HL-60 (cell line): ENCODE measurements around the gene PTPRK.

Experiments
- DNase-seq, 2 experiments: peaks; one replicate each; pipeline ENCODE4 v3.0.0-alpha.2; 2010 to 2020; ENCODE audit warnings: low read depth in 1 of 2, low spot score in 1 of 2
- H3K27ac ChIP-seq: fragments of 250-450 bp; sonication (Bioruptor Pico); replicated peaks from 2 replicates; pipeline ENCODE4 v1.5.1; 2020; ENCODE audit warnings: mild to moderate bottlenecking, moderate library complexity
- H3K27me3 ChIP-seq: fragments of 250-450 bp; sonication (Bioruptor Pico); 2 replicates; pipeline ENCODE4 v1.5.1; 2021; ENCODE audit warnings: mild to moderate bottlenecking, moderate library complexity; ENCODE audit not compliant: insufficient read depth, poor library complexity, severe bottlenecking
- H3K4me3 ChIP-seq: replicated peaks from 2 replicates; pipeline ENCODE4 v1.5.1; 2011; ENCODE audit warnings: mild to moderate bottlenecking, control low read depth, low read length; ENCODE audit not compliant: insufficient read depth
- CTCF ChIP-seq: IDR thresholded peaks from one replicate; pipeline ENCODE4 v1.5.1; 2011; ENCODE audit warnings: low read length, control low read depth, inconsistent platforms; ENCODE audit not compliant: insufficient read depth
- GABPA ChIP-seq: IDR thresholded peaks from 2 replicates; pipeline ENCODE4 v1.6.1; 2012; ENCODE audit warnings: low read depth
- POLR2AphosphoS5 ChIP-seq: IDR thresholded peaks from 2 replicates; pipeline ENCODE4 v1.6.1; 2012; ENCODE audit warnings: low read depth
- REST ChIP-seq: IDR thresholded peaks from 2 replicates; pipeline ENCODE4 v1.6.1; 2012; ENCODE audit warnings: low read depth; ENCODE audit not compliant: insufficient replicate concordance
- SPI1 ChIP-seq: IDR thresholded peaks from 2 replicates; pipeline ENCODE4 v1.6.1; 2012; ENCODE audit warnings: low read depth, mild to moderate bottlenecking, borderline replicate concordance

Gene PTPRK

GRCh38 chr6:128414943-128415342 is 105.5 kb downstream of the PTPRK start:
- Histone ChIP-seq H3K27ac (no peak overlapping the region), H3K4me3 (no peak overlapping the region), H3K27me3 (no peaks in the 10 kb centered on the region)
- no peak for DNase-seq
- TF ChIP-seq GABPA, result no peak
- TF ChIP-seq CTCF, result no peak
- TF ChIP-seq REST, result no peak
- no peak for TF ChIP-seq SPI1
- TF ChIP-seq POLR2AphosphoS5, result no peak

- TF ChIP-seq REST (no peak), POLR2AphosphoS5 (no peak), SPI1 (no peak), GABPA (no peak), CTCF (no peak)
- no peak overlapping the region for H3K27ac ChIP-seq
- no peak for DNase-seq
- H3K27me3 ChIP-seq, result no peaks in the 10 kb centered on the region
- H3K4me3 ChIP-seq, result no peak overlapping the region
Measured at GRCh38 chr6:128413291-128413690, 107.1 kb downstream of the PTPRK start.

GRCh38 chr6:128412680-128413079 is 107.7 kb downstream of the PTPRK start:
- no peak for TF ChIP-seq POLR2AphosphoS5
- no peak for TF ChIP-seq REST
- no peak for TF ChIP-seq GABPA
- no peak for TF ChIP-seq SPI1
- TF ChIP-seq CTCF, result no peak
- no peaks in the 10 kb centered on the region for H3K27me3 ChIP-seq
- no peak overlapping the region for H3K27ac ChIP-seq
- DNase-seq, result no peak
- H3K4me3 ChIP-seq, result no peak overlapping the region
